ENCODE data around the gene KDM2B. TPM values are rescaled to one million over a fixed set of nuclear protein-coding genes. Genes with fewer than 3 reads are reported as not detected.
A peak's percentile ranks its signal among the peaks of the same experiment; 100 is the strongest.

The KDM2B gene
- total and polyA plus RNA-seq, 10 of the 15 experiments (the other 5 are each of a cell fraction or from before 2014, with no cell fraction given), result 13.6 to 124 (median 40.4) TPM

DNA sequence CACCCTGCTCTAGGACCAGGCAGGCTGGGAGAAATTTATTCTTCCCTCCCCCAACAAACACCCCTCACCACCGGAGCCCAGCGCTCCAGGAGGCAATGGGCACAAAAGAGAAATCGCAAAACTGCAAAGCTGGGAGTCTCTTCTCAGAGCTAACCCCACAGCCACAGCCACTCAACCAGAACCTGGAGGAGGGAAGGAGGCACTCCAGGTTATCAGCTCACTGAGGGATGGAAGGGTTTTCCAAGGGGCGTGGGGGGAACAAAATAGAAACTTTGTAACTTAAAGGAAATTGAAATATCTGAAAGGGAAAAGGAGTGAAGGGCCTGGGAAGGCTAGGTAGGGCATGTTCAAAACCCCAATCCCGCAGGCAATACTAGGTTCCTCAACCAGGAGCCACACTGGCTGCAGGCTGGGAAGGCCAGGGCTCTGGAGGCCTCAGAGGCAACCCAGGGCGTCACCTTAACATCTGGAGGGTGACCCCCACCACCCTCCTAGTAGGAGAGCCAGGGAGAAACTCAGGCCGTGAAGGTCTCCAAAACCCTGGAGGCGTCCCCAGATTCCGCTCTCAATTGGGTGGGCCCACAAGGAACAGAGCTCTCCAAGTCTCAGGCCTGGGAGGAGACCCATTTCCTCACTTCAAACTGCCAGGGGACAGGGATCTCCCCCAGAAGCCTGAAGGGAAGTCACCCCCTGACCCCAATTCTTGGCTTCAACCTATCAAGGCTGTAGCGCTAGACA lies 3.2 kb downstream of the KDM2B start (continued):
- TF ChIP-seq, protein P1, sequence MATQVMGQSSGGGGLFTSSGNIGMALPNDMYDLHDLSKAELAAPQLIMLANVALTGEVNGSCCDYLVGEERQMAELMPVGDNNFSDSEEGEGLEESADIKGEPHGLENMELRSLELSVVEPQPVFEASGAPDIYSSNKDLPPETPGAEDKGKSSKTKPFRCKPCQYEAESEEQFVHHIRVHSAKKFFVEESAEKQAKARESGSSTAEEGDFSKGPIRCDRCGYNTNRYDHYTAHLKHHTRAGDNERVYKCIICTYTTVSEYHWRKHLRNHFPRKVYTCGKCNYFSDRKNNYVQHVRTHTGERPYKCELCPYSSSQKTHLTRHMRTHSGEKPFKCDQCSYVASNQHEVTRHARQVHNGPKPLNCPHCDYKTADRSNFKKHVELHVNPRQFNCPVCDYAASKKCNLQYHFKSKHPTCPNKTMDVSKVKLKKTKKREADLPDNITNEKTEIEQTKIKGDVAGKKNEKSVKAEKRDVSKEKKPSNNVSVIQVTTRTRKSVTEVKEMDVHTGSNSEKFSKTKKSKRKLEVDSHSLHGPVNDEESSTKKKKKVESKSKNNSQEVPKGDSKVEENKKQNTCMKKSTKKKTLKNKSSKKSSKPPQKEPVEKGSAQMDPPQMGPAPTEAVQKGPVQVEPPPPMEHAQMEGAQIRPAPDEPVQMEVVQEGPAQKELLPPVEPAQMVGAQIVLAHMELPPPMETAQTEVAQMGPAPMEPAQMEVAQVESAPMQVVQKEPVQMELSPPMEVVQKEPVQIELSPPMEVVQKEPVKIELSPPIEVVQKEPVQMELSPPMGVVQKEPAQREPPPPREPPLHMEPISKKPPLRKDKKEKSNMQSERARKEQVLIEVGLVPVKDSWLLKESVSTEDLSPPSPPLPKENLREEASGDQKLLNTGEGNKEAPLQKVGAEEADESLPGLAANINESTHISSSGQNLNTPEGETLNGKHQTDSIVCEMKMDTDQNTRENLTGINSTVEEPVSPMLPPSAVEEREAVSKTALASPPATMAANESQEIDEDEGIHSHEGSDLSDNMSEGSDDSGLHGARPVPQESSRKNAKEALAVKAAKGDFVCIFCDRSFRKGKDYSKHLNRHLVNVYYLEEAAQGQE (IDR thresholded peaks at IDR 0.05; ENCODE audit: low read depth, low read length), result no peak
- TF ChIP-seq, protein P2, sequence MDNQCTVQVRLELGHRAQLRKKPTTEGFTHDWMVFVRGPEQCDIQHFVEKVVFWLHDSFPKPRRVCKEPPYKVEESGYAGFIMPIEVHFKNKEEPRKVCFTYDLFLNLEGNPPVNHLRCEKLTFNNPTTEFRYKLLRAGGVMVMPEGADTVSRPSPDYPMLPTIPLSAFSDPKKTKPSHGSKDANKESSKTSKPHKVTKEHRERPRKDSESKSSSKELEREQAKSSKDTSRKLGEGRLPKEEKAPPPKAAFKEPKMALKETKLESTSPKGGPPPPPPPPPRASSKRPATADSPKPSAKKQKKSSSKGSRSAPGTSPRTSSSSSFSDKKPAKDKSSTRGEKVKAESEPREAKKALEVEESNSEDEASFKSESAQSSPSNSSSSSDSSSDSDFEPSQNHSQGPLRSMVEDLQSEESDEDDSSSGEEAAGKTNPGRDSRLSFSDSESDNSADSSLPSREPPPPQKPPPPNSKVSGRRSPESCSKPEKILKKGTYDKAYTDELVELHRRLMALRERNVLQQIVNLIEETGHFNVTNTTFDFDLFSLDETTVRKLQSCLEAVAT (IDR thresholded peaks at IDR 0.05), result peak; percentile 62
- TF ChIP-seq, protein P3, sequence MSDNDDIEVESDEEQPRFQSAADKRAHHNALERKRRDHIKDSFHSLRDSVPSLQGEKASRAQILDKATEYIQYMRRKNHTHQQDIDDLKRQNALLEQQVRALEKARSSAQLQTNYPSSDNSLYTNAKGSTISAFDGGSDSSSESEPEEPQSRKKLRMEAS (IDR thresholded peaks at IDR 0.05; ENCODE audit: low read depth, low read length), result no peak

DNA sequence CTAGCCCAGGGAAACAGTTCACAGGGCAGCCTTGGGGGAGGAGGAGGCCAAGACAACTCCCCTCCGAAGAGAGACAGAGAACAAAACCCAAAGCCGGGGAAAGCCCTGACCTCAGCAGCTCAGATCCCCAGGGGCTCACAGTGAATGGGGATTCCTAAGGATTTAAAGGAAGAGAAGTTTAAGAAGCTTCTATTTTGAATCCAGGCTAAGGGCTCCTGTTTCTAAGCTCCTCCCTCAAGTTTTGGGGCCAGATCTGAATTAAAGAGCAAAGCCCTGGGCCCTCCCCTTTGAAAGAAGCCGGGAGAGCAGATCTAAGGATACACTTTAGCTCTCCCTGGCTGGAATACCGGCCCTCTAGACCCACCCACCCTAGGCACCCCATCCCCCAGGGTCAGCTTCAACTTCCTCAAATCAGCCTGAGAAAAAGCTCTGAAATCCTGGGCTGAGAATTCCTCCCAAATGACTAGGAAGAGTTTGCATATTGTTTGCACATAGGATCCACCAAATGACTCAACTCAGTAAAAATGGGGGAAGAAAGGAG lies 3.9 kb downstream of the KDM2B start:
- 31% methylated on average over 4 of the region's 4 CpGs for WGBS (ENCODE audit: insufficient coverage, insufficient replicate concordance, low lambda C conversion rate, missing lambda C conversion rate)
- in situ Hi-C loops (cut with MboI) (no loop called here), intact Hi-C loops (cut with micrococcal nuclease; ENCODE audit: unreplicated experiment) (no loop called here)
- no peak for FAIRE-seq
- no peaks in the 10 kb centered on the region for H4K20me1 ChIP-seq (ENCODE audit: control insufficient read depth, insufficient read depth)
- H3K27ac ChIP-seq (ENCODE audit: control insufficient read depth, insufficient read depth), result peak overlapping the region; percentile 50
- ChIA-PET CTCF (interaction anchor here (0.6 to 5.1 kb wide), 16 partner anchors 9 to 118 kb away, joined by 3 to 40 read pairs (median 4); partner anchors contain the start of gene MORN3), POLR2A (interaction anchor here (0.5 to 8.1 kb wide), 16 partner anchors 9 to 319 kb away, joined by 3 to 87 read pairs (median 4); no protein-coding TSS in a partner anchor), SMC1A (ENCODE audit: uncharacterized antibody, unreplicated experiment) (interaction anchor here (0.7 to 7.3 kb wide), 16 partner anchors 9 to 110 kb away, joined by 3 to 48 read pairs (median 4); no protein-coding TSS in a partner anchor), RAD21 (ENCODE audit: unreplicated experiment) (interaction anchor here (0.9 to 5.8 kb wide), 16 partner anchors 13 to 110 kb away, joined by 3 to 51 read pairs (median 4); partner anchors contain the start of gene ORAI1)
- peaks cover 14% of the 10 kb centered on the region for H3K79me2 ChIP-seq (ENCODE audit: control insufficient read depth, insufficient read depth, low read length)
- H3K9ac ChIP-seq (ENCODE audit: control insufficient read depth, insufficient read depth, low read length), result no peak overlapping the region
- H3K4me1 ChIP-seq (ENCODE audit: control insufficient read depth, insufficient read depth, low read length), result peaks cover 19% of the 10 kb centered on the region
- no peak overlapping the region; the same call in 1 of the 2 replicates for H2AFZ ChIP-seq (ENCODE audit: control insufficient read depth, low read depth, low read length)
- no peaks in the 10 kb centered on the region for H3K9me3 ChIP-seq (replicated peaks; ENCODE audit: control insufficient read depth, insufficient read depth, low read length)
- H3K4me2 ChIP-seq (ENCODE audit: control insufficient read depth, insufficient read depth), result peak overlapping the region; percentile 47
- no peak for DNase-seq (ENCODE audit: low read depth, low spot score)
- peak overlapping the region; percentile 45 for H3K4me3 ChIP-seq
- no peaks in the 10 kb centered on the region for H3K27me3 ChIP-seq (replicated peaks in 1 of 2; ENCODE audit: control insufficient read depth in 2 of 2, insufficient read depth in 2 of 2, low read length in 1 of 2)
- peak; percentile 48 for ATAC-seq
- BruUV-seq (replicated peaks), result no TSS peak
- H3K36me3 ChIP-seq (ENCODE audit: control insufficient read depth in 2 of 2, insufficient read depth in 2 of 2, low read length in 1 of 2), result no peaks in the 10 kb centered on the region; a peak in 1 of 4 replicates
- peak; percentile 82 for TF ChIP-seq IKZF1 (conservative IDR thresholded peaks at IDR 0.05)
- TF ChIP-seq TBL1XR1 (IDR thresholded peaks at IDR 0.05; ENCODE audit: low read depth, low read length), result 0 out of 2 replicates have a peak, but pooled peaks have one; percentile 77
- TF ChIP-seq POU2F2 (IDR thresholded peaks at IDR 0.05; ENCODE audit: borderline replicate concordance, low read depth, low read length), result no peak
- peak; percentile 55 to 67; a peak in 2 of 4 replicates for TF ChIP-seq IKZF2 (IDR thresholded peaks at IDR 0.05)
- peak; percentile 90 for TF ChIP-seq MEF2B (IDR thresholded peaks at IDR 0.05; ENCODE audit: partially characterized antibody, poor library complexity, severe bottlenecking)
- peak; percentile 56; the same call in 1 of the 2 replicates for TF ChIP-seq RUNX3 (IDR thresholded peaks at IDR 0.05; ENCODE audit: low read length)
- TF ChIP-seq ATF7 (IDR thresholded peaks at IDR 0.05; ENCODE audit: low read depth), result peak; percentile 32; the same call in 1 of the 2 replicates
- no peak for TF ChIP-seq NR2C1 (IDR thresholded peaks at IDR 0.05)
- TF ChIP-seq TARDBP (IDR thresholded peaks at IDR 0.05; ENCODE audit: borderline replicate concordance), result no peak
- no peak for TF ChIP-seq SMAD5 (IDR thresholded peaks at IDR 0.05; ENCODE audit: low read depth)
- 0 out of 2 replicates have a peak, but pooled peaks have one; percentile 54 for TF ChIP-seq CHD2 (IDR thresholded peaks at IDR 0.05; ENCODE audit: borderline replicate concordance, low read depth, low read length)
- 0 out of 2 replicates have a peak, but pooled peaks have one; percentile 14 for TF ChIP-seq MTA2 (IDR thresholded peaks at IDR 0.05; ENCODE audit: low read depth)

Data from GM12878 (cell line).